ENCODE data around the gene PDE11A. TPM values are rescaled to one million over a fixed set of nuclear protein-coding genes. Genes with fewer than 3 reads are reported as not detected.

The PDE11A gene
- total RNA-seq, 1 experiment from 2014 or later = not detected

GRCh38 chr2:177673602-177674595 lies 398.7 kb downstream of the PDE11A start:
- no peak for TF ChIP-seq CTCF (IDR thresholded peaks at IDR 0.05; ENCODE audit: unreplicated experiment)
- Mint-ChIP-seq H3K36me3 (ENCODE audit: insufficient read depth, unreplicated experiment) (no peaks in the 10 kb centered on the region), H3K27me3 (ENCODE audit: insufficient read depth, unreplicated experiment) (peaks cover 11% of the 10 kb centered on the region), H3K4me1 (ENCODE audit: insufficient read depth, unreplicated experiment) (no peaks in the 10 kb centered on the region), H3K27ac (ENCODE audit: low read depth, unreplicated experiment) (no peak overlapping the region), H3K9me3 (ENCODE audit: unreplicated experiment) (no peaks in the 10 kb centered on the region), H3K4me3 (ENCODE audit: unreplicated experiment) (no peak overlapping the region)
- intact Hi-C loops (cut with micrococcal nuclease) = no loop called here
- POLR2A ChIA-PET = interaction anchor here (0.8 kb wide), 1 partner anchor 69 kb away, joined by 3 read pairs; no protein-coding TSS in a partner anchor
- CTCF ChIA-PET = interaction anchor here (0.6 kb wide), 1 partner anchor 46 kb away, joined by 3 read pairs; no protein-coding TSS in a partner anchor
- no TSS peak for BruUV-seq (replicated peaks)
- DNase-seq (ENCODE audit: unreplicated experiment) = peak; percentile 27

GRCh38 chr2:177671662-177672061 lies 400.9 kb downstream of the PDE11A start:
- Mint-ChIP-seq H3K4me3 (ENCODE audit: unreplicated experiment) (no peak overlapping the region), H3K27me3 (ENCODE audit: insufficient read depth, unreplicated experiment) (peaks cover 11% of the 10 kb centered on the region), H3K36me3 (ENCODE audit: insufficient read depth, unreplicated experiment) (no peaks in the 10 kb centered on the region), H3K27ac (ENCODE audit: low read depth, unreplicated experiment) (no peak overlapping the region), H3K4me1 (ENCODE audit: insufficient read depth, unreplicated experiment) (no peaks in the 10 kb centered on the region), H3K9me3 (ENCODE audit: unreplicated experiment) (no peaks in the 10 kb centered on the region)
- ChIA-PET CTCF (no interaction called here), POLR2A (interaction anchor here (0.7 kb wide), 1 partner anchor 45 kb away, joined by 3 read pairs; no protein-coding TSS in a partner anchor)
- no peak for TF ChIP-seq CTCF (IDR thresholded peaks at IDR 0.05; ENCODE audit: unreplicated experiment)
- DNase-seq (ENCODE audit: unreplicated experiment) = no peak
- BruUV-seq (replicated peaks) = no TSS peak
- intact Hi-C loops (cut with micrococcal nuclease) = no loop called here

- Mint-ChIP-seq H3K36me3 (ENCODE audit: insufficient read depth, unreplicated experiment) (no peaks in the 10 kb centered on the region), H3K27ac (ENCODE audit: low read depth, unreplicated experiment) (no peak overlapping the region), H3K9me3 (ENCODE audit: unreplicated experiment) (no peaks in the 10 kb centered on the region), H3K4me1 (ENCODE audit: insufficient read depth, unreplicated experiment) (no peaks in the 10 kb centered on the region), H3K4me3 (ENCODE audit: unreplicated experiment) (no peak overlapping the region), H3K27me3 (ENCODE audit: insufficient read depth, unreplicated experiment) (peaks cover 11% of the 10 kb centered on the region)
- BruUV-seq (replicated peaks) = no TSS peak
- intact Hi-C loops (cut with micrococcal nuclease) = no loop called here
- POLR2A ChIA-PET = interaction anchor here (1.3 kb wide), 1 partner anchor 8 kb away, joined by 3 read pairs; no protein-coding TSS in a partner anchor
- TF ChIP-seq CTCF (IDR thresholded peaks at IDR 0.05; ENCODE audit: unreplicated experiment) = no peak
- CTCF ChIA-PET = interaction anchor here (1.2 kb wide), 1 partner anchor 53 kb away, joined by 3 read pairs; no protein-coding TSS in a partner anchor
- no peak for DNase-seq (ENCODE audit: unreplicated experiment)
Measured at GRCh38 chr2:177670791-177671535, 401.6 kb downstream of the PDE11A start.

Data from MCF 10A (cell line).